ENCODE data around the gene FGF22. TPM values are rescaled to one million over a fixed set of nuclear protein-coding genes. Genes with fewer than 3 reads are reported as not detected.

The FGF22 gene
- total RNA-seq, 4 donors from 2014 or later = 0.30 to 9.0 (median 3.4) TPM

DNA sequence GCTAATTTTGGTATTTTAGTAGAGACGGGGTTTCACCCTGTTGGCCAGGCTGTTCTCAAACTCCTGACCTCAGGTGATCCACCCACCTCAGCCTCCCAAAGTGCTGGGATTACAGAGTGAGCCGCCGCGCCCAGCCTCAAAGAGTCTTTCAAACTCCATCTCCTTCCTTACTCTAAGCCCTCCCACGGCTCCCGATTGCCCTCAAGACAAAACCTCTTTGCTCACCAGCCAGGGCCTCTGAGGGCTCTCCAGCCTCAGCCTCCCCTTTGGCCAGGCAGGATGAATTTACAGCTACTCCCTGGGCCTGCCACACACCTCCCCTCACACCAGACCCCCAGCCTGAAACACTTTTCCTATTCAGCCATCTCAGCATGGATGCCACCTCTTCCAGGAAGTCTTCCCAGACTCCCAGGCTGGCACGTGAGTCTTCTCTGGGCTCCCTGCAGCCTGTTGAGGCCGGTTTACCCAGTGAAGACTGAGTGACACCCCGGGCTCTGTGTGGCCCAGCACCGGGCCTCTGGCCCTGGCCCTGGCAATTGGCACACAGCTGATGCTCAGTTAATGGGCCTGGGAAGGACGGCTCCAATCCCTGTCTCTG, 48.0 kb downstream of the FGF22 start:
- Histone ChIP-seq H3K36me3 (peaks cover 0 to 4% (median 0%) of the 10 kb centered on the region in 3 donors), H3K4me1 (peaks cover 0 to 8% (median 0%) of the 10 kb centered on the region in 4 donors), H3K27me3 (no peaks in the 10 kb centered on the region), H3K27ac (no peak overlapping the region), H3K9me3 (no peaks in the 10 kb centered on the region), H3K4me3 (no peak overlapping the region)
- 80 to 87% methylated on average over 10 to 11 of the region's 11 CpGs for WGBS, 2 donors
- DNase-seq (ENCODE audit: low spot score in 2 of 2) = no peak
- TF ChIP-seq EP300 (IDR thresholded peaks at IDR 0.05) (no peak), CTCF (IDR thresholded peaks at IDR 0.05) (no peak), POLR2A (IDR thresholded peaks at IDR 0.05) (no peak)

DNA sequence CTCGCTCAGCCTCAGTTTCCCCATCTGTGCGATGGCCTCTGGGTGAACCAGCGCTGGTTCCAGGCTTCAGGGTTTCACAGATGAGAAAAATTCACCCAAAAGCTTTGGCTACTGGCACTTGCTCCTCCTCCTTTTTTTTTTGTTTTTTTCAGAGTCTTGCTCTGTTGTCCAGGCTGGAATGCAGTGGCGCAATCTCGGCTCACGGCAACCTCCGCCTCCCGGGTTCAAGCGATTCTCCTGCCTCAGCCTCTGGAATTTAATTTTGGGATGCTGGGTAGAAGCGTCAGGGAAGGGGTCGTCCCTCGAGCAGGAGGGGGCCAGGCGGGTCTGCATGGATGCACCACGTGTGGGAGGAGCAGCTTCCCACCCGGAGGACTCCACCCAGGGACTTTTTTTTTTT, 48.5 kb downstream of the FGF22 start:
- H3K27me3 ChIP-seq = no peaks in the 10 kb centered on the region
- no peak overlapping the region for H3K4me3 ChIP-seq
- peaks cover 0 to 8% (median 0%) of the 10 kb centered on the region in 4 donors for H3K4me1 ChIP-seq
- H3K27ac ChIP-seq = no peak overlapping the region
- WGBS, 2 donors = 71 to 75% methylated on average over 15 of the region's 15 CpGs
- DNase-seq (ENCODE audit: low spot score in 2 of 2) = no peak
- no peak for TF ChIP-seq CTCF (IDR thresholded peaks at IDR 0.05)
- TF ChIP-seq EP300 (IDR thresholded peaks at IDR 0.05) = no peak
- no peak for TF ChIP-seq POLR2A (IDR thresholded peaks at IDR 0.05)
- no peaks in the 10 kb centered on the region for H3K9me3 ChIP-seq
- no peaks in the 10 kb centered on the region for H3K36me3 ChIP-seq

GRCh38 chr19:688992-689391, 49.3 kb downstream of the FGF22 start:
- no peak for DNase-seq (ENCODE audit: low spot score in 2 of 2)
- Histone ChIP-seq H3K9me3 (no peaks in the 10 kb centered on the region), H3K27ac (no peak overlapping the region), H3K4me3 (no peak overlapping the region), H3K27me3 (no peaks in the 10 kb centered on the region), H3K36me3 (no peaks in the 10 kb centered on the region), H3K4me1 (peaks cover 0 to 8% (median 0%) of the 10 kb centered on the region in 4 donors)
- WGBS, 2 donors = 83 to 92% methylated on average over 17 of the region's 17 CpGs
- no peak for TF ChIP-seq CTCF (IDR thresholded peaks at IDR 0.05)
- TF ChIP-seq EP300 (IDR thresholded peaks at IDR 0.05) = no peak
- TF ChIP-seq POLR2A (IDR thresholded peaks at IDR 0.05) = no peak

- peaks cover 0 to 6% (median 0%) of the 10 kb centered on the region in 4 donors for H3K4me1 ChIP-seq
- H3K9me3 ChIP-seq = no peaks in the 10 kb centered on the region
- H3K27me3 ChIP-seq = peaks cover 0 to 6% of the 10 kb centered on the region in 2 donors
- no peak for DNase-seq (ENCODE audit: low spot score in 2 of 2)
- no peaks in the 10 kb centered on the region for H3K36me3 ChIP-seq
- TF ChIP-seq CTCF (IDR thresholded peaks at IDR 0.05) (no peak), POLR2A (IDR thresholded peaks at IDR 0.05) (no peak), EP300 (IDR thresholded peaks at IDR 0.05) (no peak)
- no peak overlapping the region for H3K4me3 ChIP-seq
- WGBS, 2 donors = 64 to 66% methylated on average over 17 to 18 of the region's 18 CpGs
- no peak overlapping the region for H3K27ac ChIP-seq
Measured at GRCh38 chr19:690203-690602, 50.5 kb downstream of the FGF22 start.

Other genes with a start within 250 kb of the FGF22 start
- 1 to 10 TPM in 2 of 4 donors, under 1 TPM in 2; 0.21 to 2.7 (median 1.5) TPM for gene C2CD4C, start 230.7 kb upstream of the FGF22 start, total RNA-seq
- gene SHC2, start 178.8 kb upstream of the FGF22 start, total RNA-seq = 10 to 100 TPM; 13.5 to 41.1 (median 22.9) TPM
- under 1 TPM in 1 of 4 donors, not detected in 3; 0.21 TPM for gene MADCAM1, start 143.4 kb upstream of the FGF22 start, total RNA-seq
- gene TPGS1, start 132.4 kb upstream of the FGF22 start, total RNA-seq = 100 to 1,000 TPM; 108 to 131 (median 115) TPM
- gene CDC34, start 108.1 kb upstream of the FGF22 start, total RNA-seq = 100 to 1,000 TPM in 1 of 4 donors, 10 to 100 TPM in 3; 60.7 to 110 (median 73.4) TPM
- 1 to 10 TPM in 1 of 4 donors, not detected in 3; 2.5 TPM for gene GZMM, start 95.8 kb upstream of the FGF22 start, total RNA-seq
- 100 to 1,000 TPM; 303 to 400 (median 324) TPM for gene BSG, start 67.3 kb upstream of the FGF22 start, total RNA-seq
- gene HCN2, start 50.0 kb upstream of the FGF22 start, total RNA-seq = under 1 TPM in 1 of 4 donors, not detected in 3; 0.59 TPM
- gene POLRMT, start 6.3 kb upstream of the FGF22 start, total RNA-seq = 10 to 100 TPM; 28.2 to 73.5 (median 51.5) TPM
- gene RNF126, start 23.3 kb downstream of the FGF22 start, total RNA-seq = 10 to 100 TPM; 38.0 to 90.9 (median 55.3) TPM
- 100 to 1,000 TPM; 582 to 977 (median 642) TPM for gene FSTL3, start 36.5 kb downstream of the FGF22 start, total RNA-seq
- gene PRSS57, start 55.6 kb downstream of the FGF22 start, total RNA-seq = not detected
- 100 to 1,000 TPM in 1 of 4 donors, 10 to 100 TPM in 3; 65.7 to 101 (median 98.0) TPM for gene PALM, start 69.1 kb downstream of the FGF22 start, total RNA-seq
- under 1 TPM in 2 of 4 donors, not detected in 2; 0.20 to 0.30 TPM for gene MISP, start 111.2 kb downstream of the FGF22 start, total RNA-seq
- gene PTBP1, start 157.6 kb downstream of the FGF22 start, total RNA-seq = 100 to 1,000 TPM; 118 to 205 (median 141) TPM
- not detected for gene PLPPR3, start 182.1 kb downstream of the FGF22 start, total RNA-seq
- under 1 TPM in 1 of 4 donors, not detected in 3; 0.42 TPM for gene AZU1, start 188.0 kb downstream of the FGF22 start, total RNA-seq
- not detected for gene PRTN3, start 201.1 kb downstream of the FGF22 start, total RNA-seq
- 10 to 100 TPM in 1 of 4 donors, 1 to 10 TPM in 2, under 1 TPM in 1; 0.66 to 12.6 (median 4.2) TPM for gene ELANE, start 212.4 kb downstream of the FGF22 start, total RNA-seq
- 1,000 to 10,000 TPM; 1,040 to 7,538 (median 2,843) TPM for gene CFD, start 219.8 kb downstream of the FGF22 start, total RNA-seq

Data from tibial nerve (tissue), 4 donors.